Measurements from ENCODE around the gene ZNF746.
A peak's percentile ranks its signal among the peaks of the same experiment; 100 is the strongest.

- TF ChIP-seq POLR2A (IDR thresholded peaks at IDR 0.05; ENCODE audit: low read length) (peak; percentile 58), HOXA7 (CRISPR knock-in tag; IDR thresholded peaks at IDR 0.05) (no peak)
Observed at GRCh38 chr7:149497467-149498261, at the start of gene ZNF746.

All from A549 (cell line).